ENCODE measurements around the gene SND1.

The SND1 gene

GRCh38 chr7:127717502-127718339, 65.7 kb downstream of the SND1 start:
- no peaks in the 10 kb centered on the region for H4K20me1 ChIP-seq (ENCODE audit: control insufficient read depth, insufficient read depth, low read depth, low read length)
- H3K4me1 ChIP-seq (ENCODE audit: control insufficient read depth, low read length): no peaks in the 10 kb centered on the region
- no peaks in the 10 kb centered on the region for H3K9me3 ChIP-seq (ENCODE audit: control insufficient read depth, insufficient read depth, low read length)
- peaks cover 96% of the 10 kb centered on the region for H3K36me3 ChIP-seq (ENCODE audit: control insufficient read depth, low read length)
- H3K4me3 ChIP-seq (ENCODE audit: low read length): no peak overlapping the region
- H3K9me2 ChIP-seq (replicated peaks; ENCODE audit: control insufficient read depth, low read length): no peaks in the 10 kb centered on the region
- no peaks in the 10 kb centered on the region for H3F3A ChIP-seq (ENCODE audit: control insufficient read depth, insufficient read depth)
- no peak overlapping the region for H3K4me2 ChIP-seq (ENCODE audit: low read length)
- no peaks in the 10 kb centered on the region for H3K27me3 ChIP-seq (ENCODE audit: control insufficient read depth, low read length)
- H3K79me2 ChIP-seq (ENCODE audit: control insufficient read depth, low read length): peaks cover 60% of the 10 kb centered on the region
- no peak overlapping the region for H3K27ac ChIP-seq (ENCODE audit: low read depth, low read length)
- TF ChIP-seq EZH2phosphoT487 (IDR thresholded peaks at IDR 0.05; ENCODE audit: borderline replicate concordance, low read length) (no peak), CTCF (IDR thresholded peaks at IDR 0.05; ENCODE audit: low read depth, low read length, poor library complexity, severe bottlenecking) (no peak)

DNA sequence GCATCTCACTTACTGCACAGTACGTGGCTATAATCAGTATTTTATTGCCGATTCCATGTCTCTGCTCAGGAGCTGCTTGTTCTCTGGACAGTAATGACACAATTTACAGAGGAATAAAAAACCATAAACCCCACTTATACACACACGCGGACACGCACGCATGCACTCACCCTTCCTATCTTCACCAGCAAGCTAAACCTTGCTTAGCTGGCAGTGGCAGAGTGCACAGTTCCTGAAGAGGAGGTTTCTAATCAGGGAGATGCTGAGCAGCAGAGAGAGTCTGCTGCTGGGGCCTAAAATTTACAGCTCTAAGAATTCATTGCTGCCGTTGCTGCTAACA, 66.3 kb downstream of the SND1 start:
- Histone ChIP-seq H3K79me2 (ENCODE audit: control insufficient read depth, low read length) (peaks cover 59% of the 10 kb centered on the region), H4K20me1 (ENCODE audit: control insufficient read depth, insufficient read depth, low read depth, low read length) (no peaks in the 10 kb centered on the region)

DNA sequence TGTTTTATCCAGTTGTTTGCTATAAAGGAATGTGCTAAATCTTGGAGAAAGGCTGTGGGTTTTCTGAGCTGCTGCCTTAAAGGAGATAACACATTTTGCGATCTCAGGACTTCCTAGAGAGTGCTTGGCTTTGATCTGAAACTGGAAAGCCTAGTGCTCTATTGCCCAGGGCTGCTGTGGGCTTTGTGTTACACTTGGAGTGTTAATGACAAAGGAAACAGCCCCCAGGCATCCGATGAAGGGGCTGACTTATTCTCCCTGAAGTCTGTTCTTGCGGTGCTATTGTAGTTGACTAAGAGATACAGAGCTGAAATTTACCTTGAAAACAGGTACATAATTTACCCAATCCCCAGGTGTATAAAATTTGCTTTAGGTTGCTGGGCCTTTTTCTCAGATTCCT, 74.5 kb downstream of the SND1 start:
- Histone ChIP-seq H3K27me3 (ENCODE audit: control insufficient read depth, low read length) (no peaks in the 10 kb centered on the region), H3F3A (ENCODE audit: control insufficient read depth, insufficient read depth) (no peaks in the 10 kb centered on the region)

More for the DNA sequence above, 66.3 kb downstream of the SND1 start:
- Histone ChIP-seq H3K4me1 (ENCODE audit: control insufficient read depth, low read length) (no peaks in the 10 kb centered on the region), H3K4me3 (ENCODE audit: low read length) (no peak overlapping the region), H3K4me2 (ENCODE audit: low read length) (no peak overlapping the region), H3K27ac (ENCODE audit: low read depth, low read length) (no peak overlapping the region), H3K36me3 (ENCODE audit: control insufficient read depth, low read length) (peaks cover 96% of the 10 kb centered on the region), H3K27me3 (ENCODE audit: control insufficient read depth, low read length) (no peaks in the 10 kb centered on the region), H3K9me2 (replicated peaks; ENCODE audit: control insufficient read depth, low read length) (no peaks in the 10 kb centered on the region), H3F3A (ENCODE audit: control insufficient read depth, insufficient read depth) (no peaks in the 10 kb centered on the region), H3K9me3 (ENCODE audit: control insufficient read depth, insufficient read depth, low read length) (no peaks in the 10 kb centered on the region)
- TF ChIP-seq CTCF (IDR thresholded peaks at IDR 0.05; ENCODE audit: low read depth, low read length, poor library complexity, severe bottlenecking) (no peak), EZH2phosphoT487 (IDR thresholded peaks at IDR 0.05; ENCODE audit: borderline replicate concordance, low read length) (no peak)

More for the DNA sequence above, 74.5 kb downstream of the SND1 start:
- no peaks in the 10 kb centered on the region for H3K9me2 ChIP-seq (replicated peaks; ENCODE audit: control insufficient read depth, low read length)
- H3K4me1 ChIP-seq (ENCODE audit: control insufficient read depth, low read length): no peaks in the 10 kb centered on the region
- 0 out of 2 replicates have a peak, but pooled peaks cover 7% of the 10 kb centered on the region for H3K79me2 ChIP-seq (ENCODE audit: control insufficient read depth, low read length)
- no peak overlapping the region for H3K4me3 ChIP-seq (ENCODE audit: low read length)
- no peak overlapping the region for H3K27ac ChIP-seq (ENCODE audit: low read depth, low read length)
- no peaks in the 10 kb centered on the region for H3K9me3 ChIP-seq (ENCODE audit: control insufficient read depth, insufficient read depth, low read length)
- peaks cover 7% of the 10 kb centered on the region; the same call in 1 of the 2 replicates for H4K20me1 ChIP-seq (ENCODE audit: control insufficient read depth, insufficient read depth, low read depth, low read length)
- peaks cover 96% of the 10 kb centered on the region for H3K36me3 ChIP-seq (ENCODE audit: control insufficient read depth, low read length)
- H3K4me2 ChIP-seq (ENCODE audit: low read length): no peak overlapping the region
- no peak for TF ChIP-seq EZH2phosphoT487 (IDR thresholded peaks at IDR 0.05; ENCODE audit: borderline replicate concordance, low read length)
- TF ChIP-seq CTCF (IDR thresholded peaks at IDR 0.05; ENCODE audit: low read depth, low read length, poor library complexity, severe bottlenecking): no peak
